Peyer's patch (tissue), 4 donors: Measurements from ENCODE around the gene RPS6KA4. TPM values are rescaled to one million over a fixed set of nuclear protein-coding genes. Genes with fewer than 3 reads are reported as not detected.

Experiments
- DNase-seq, 3 donors: peaks; one replicate each; pipeline ENCODE4 v3.0.0-alpha.2; 2017 to 2019
- H3K27ac ChIP-seq, 4 donors: fragments of 200-600 bp; sonication (generic); one replicate each; pipeline ENCODE4 v1.5.1; 2016 to 2019
- H3K27me3 ChIP-seq, 2 donors: fragments of 200-600 bp; sonication (generic); one replicate each; pipeline ENCODE4 v1.5.1; 2019
- H3K36me3 ChIP-seq, 3 donors: fragments of 200-600 bp; sonication (generic); one replicate each; pipeline ENCODE4 v1.5.1; 2016 to 2019
- H3K4me1 ChIP-seq, 4 donors: fragments of 200-600 bp; sonication (generic); one replicate each; pipeline ENCODE4 v1.5.1; 2016 to 2019
- H3K4me3 ChIP-seq, 4 donors: fragments of 200-600 bp; sonication (generic); 1 replicate in 3 of 4; 2 replicates in 1 of 4; pipeline ENCODE4 v1.5.1; 2016 to 2019; ENCODE audit warnings: mild to moderate bottlenecking in 1 of 4
- H3K9me3 ChIP-seq, 4 donors: fragments of 200-600 bp; sonication (generic); one replicate each; pipeline ENCODE4 v1.5.1; 2016 to 2019; ENCODE audit warnings: mild to moderate bottlenecking in 1 of 4
- CTCF ChIP-seq, 6 experiments: fragments of 450-650 bp in 4 of 6; fragments of 200-600 bp in 2 of 6; sonication (generic) in 1 of 6; IDR thresholded peaks; one replicate each; pipeline ENCODE4 v1.5.1; 2017 to 2019; ENCODE audit warnings: antibody characterized with exemption in 6 of 6, mild to moderate bottlenecking in 3 of 6, moderate library complexity in 1 of 6
- POLR2A ChIP-seq, 2 donors: fragments of 450-650 bp; IDR thresholded peaks; one replicate each; pipeline ENCODE4 v1.5.1; 2017; ENCODE audit warnings: antibody characterized with exemption in 2 of 2, mild to moderate bottlenecking in 2 of 2, moderate library complexity in 2 of 2
- total RNA-seq, 4 donors: library from RNA; depleted of rRNA; stranded (reverse); fragments of >200 nt; gene quantifications; one replicate each; pipeline ENCODE4 v1.1.0, GENCODE V29; 2016

RPS6KA4 gene
- total RNA-seq, 4 donors from 2014 or later = 27.8 to 95.7 (median 40.1) TPM

GRCh38 chr11:64384028-64384737 lies 25.2 kb downstream of the RPS6KA4 start:
- Histone ChIP-seq H3K36me3 (no peaks in the 10 kb centered on the region), H3K27me3 (no peaks in the 10 kb centered on the region), H3K9me3 (no peaks in the 10 kb centered on the region), H3K4me1 (peaks cover 0 to 9% (median 0%) of the 10 kb centered on the region in 4 donors), H3K4me3 (no peak overlapping the region), H3K27ac (no peak overlapping the region)
- no peak for TF ChIP-seq CTCF (IDR thresholded peaks at IDR 0.05)
- TF ChIP-seq POLR2A (IDR thresholded peaks at IDR 0.05) = no peak
- DNase-seq = no peak

- TF ChIP-seq CTCF (IDR thresholded peaks at IDR 0.05) (no peak), POLR2A (IDR thresholded peaks at IDR 0.05) (no peak)
Measured at GRCh38 chr11:64384981-64385944, 26.3 kb downstream of the RPS6KA4 start.

GRCh38 chr11:64385945-64386704 lies 27.2 kb downstream of the RPS6KA4 start:
- H3K36me3 ChIP-seq = no peaks in the 10 kb centered on the region
- no peaks in the 10 kb centered on the region for H3K9me3 ChIP-seq
- no peaks in the 10 kb centered on the region for H3K27me3 ChIP-seq
- TF ChIP-seq POLR2A (IDR thresholded peaks at IDR 0.05) = no peak
- no peak for TF ChIP-seq CTCF (IDR thresholded peaks at IDR 0.05)
- H3K4me1 ChIP-seq = peaks cover 0 to 9% (median 0%) of the 10 kb centered on the region in 4 donors
- H3K4me3 ChIP-seq = no peak overlapping the region
- no peak overlapping the region for H3K27ac ChIP-seq
- DNase-seq = no peak

More at GRCh38 chr11:64384981-64385944, 26.3 kb downstream of the RPS6KA4 start:
- H3K9me3 ChIP-seq = no peaks in the 10 kb centered on the region
- peaks cover 0 to 9% (median 0%) of the 10 kb centered on the region in 4 donors for H3K4me1 ChIP-seq
- H3K27ac ChIP-seq = no peak overlapping the region
- no peak for DNase-seq
- no peaks in the 10 kb centered on the region for H3K36me3 ChIP-seq
- H3K27me3 ChIP-seq = no peaks in the 10 kb centered on the region
- no peak overlapping the region for H3K4me3 ChIP-seq

GRCh38 chr11:64387916-64388315 lies 29.0 kb downstream of the RPS6KA4 start:
- Histone ChIP-seq H3K36me3 (no peaks in the 10 kb centered on the region), H3K9me3 (no peaks in the 10 kb centered on the region), H3K4me3 (no peak overlapping the region), H3K27ac (no peak overlapping the region), H3K27me3 (no peaks in the 10 kb centered on the region), H3K4me1 (peaks cover 0 to 9% (median 3%) of the 10 kb centered on the region in 4 donors)
- TF ChIP-seq POLR2A (IDR thresholded peaks at IDR 0.05) (no peak), CTCF (IDR thresholded peaks at IDR 0.05) (no peak)
- DNase-seq = no peak

GRCh38 chr11:64388894-64389293 lies 29.9 kb downstream of the RPS6KA4 start:
- no peak for DNase-seq
- no peaks in the 10 kb centered on the region for H3K36me3 ChIP-seq
- TF ChIP-seq POLR2A (IDR thresholded peaks at IDR 0.05) = no peak
- TF ChIP-seq CTCF (IDR thresholded peaks at IDR 0.05) = no peak
- H3K4me3 ChIP-seq = no peak overlapping the region
- H3K4me1 ChIP-seq = peaks cover 0 to 9% (median 3%) of the 10 kb centered on the region in 4 donors
- no peak overlapping the region for H3K27ac ChIP-seq
- no peaks in the 10 kb centered on the region for H3K27me3 ChIP-seq
- H3K9me3 ChIP-seq = no peaks in the 10 kb centered on the region
